SK-N-SH (cell line): Measurements from ENCODE around the gene NUDT14. TPM values are rescaled to one million over a fixed set of nuclear protein-coding genes. Genes with fewer than 3 reads are reported as not detected.

ENCODE experiments used
- CTCF ChIA-PET: fragments of 300-600, 350-600 bp; formaldehyde crosslinking; extraction: SDS; loops from one replicate; lab custom pipeline; 2021; lab: Yijun Ruan, JAX
- POLR2A ChIA-PET: fragments of 350-600 bp; sonication (Branson Sonifier 250); formaldehyde crosslinking; extraction: SDS; loops from one replicate; lab custom pipeline; 2020; ENCODE audit warnings: antibody characterized with exemption, inconsistent platforms; lab: Yijun Ruan, JAX
- DNase-seq: peaks from one replicate; pipeline ENCODE4 v3.0.0; 2012
- H2AFZ ChIP-seq: fragments of 200-600 bp; sonication (generic); 2 replicates; pipeline ENCODE4 v1.8.1; 2016; ENCODE audit warnings: antibody characterized with exemption, mild to moderate bottlenecking, low read depth
- H3F3A ChIP-seq: fragments of 200-600 bp; sonication (generic); replicated peaks from 2 replicates; pipeline ENCODE3; 2016; ENCODE audit warnings: antibody characterized with exemption, mild to moderate bottlenecking; ENCODE audit not compliant: insufficient read depth
- H3K27ac ChIP-seq, 2 experiments: fragments of 200-500 bp in 1 of 2; fragments of 200-600 bp in 1 of 2; sonication (Bioruptor generic) in 1 of 2; sonication (generic), shearing (Covaris generic) in 1 of 2; 2 replicates each; pipeline versions ENCODE4 v1.5.1 to v1.6.1; 2014 to 2016; ENCODE audit warnings: low read depth in 2 of 2, inconsistent platforms in 1 of 2, low read length in 1 of 2, mild to moderate bottlenecking in 1 of 2, mixed read lengths in 1 of 2
- H3K27me3 ChIP-seq: fragments of 200-600 bp; sonication (generic), shearing (Covaris generic); 2 replicates; pipeline ENCODE4 v1.6.1; 2016; ENCODE audit warnings: mixed run types; ENCODE audit not compliant: insufficient read depth
- H3K36me3 ChIP-seq, 2 experiments: fragments of 200-500 bp in 1 of 2; fragments of 200-600 bp in 1 of 2; sonication (Bioruptor generic) in 1 of 2; sonication (generic) in 1 of 2; replicated peaks in 1 of 2; 2 replicates each; pipeline versions ENCODE3 to v1.5.1; 2014 to 2016; ENCODE audit warnings: low read length in 1 of 2, mild to moderate bottlenecking in 1 of 2; ENCODE audit not compliant: insufficient read depth in 2 of 2, control insufficient read depth in 1 of 2
- H3K4me1 ChIP-seq, 2 experiments: fragments of 200-500 bp in 1 of 2; fragments of 200-600 bp in 1 of 2; sonication (Bioruptor generic) in 1 of 2; sonication (generic), shearing (Covaris generic) in 1 of 2; 2 replicates each; pipeline versions ENCODE4 v1.5.1 to v1.6.1; 2014 to 2016; ENCODE audit warnings: low read depth in 1 of 2, low read length in 1 of 2, mixed run types in 1 of 2; ENCODE audit not compliant: insufficient read depth in 2 of 2, control insufficient read depth in 1 of 2
- H3K4me2 ChIP-seq: fragments of 200-600 bp; sonication (generic), shearing (Covaris generic); 2 replicates; pipeline ENCODE4 v1.6.1; 2017; ENCODE audit warnings: mixed run types
- H3K4me3 ChIP-seq, 2 experiments: fragments of 200-500 bp in 1 of 2; fragments of 200-600 bp in 1 of 2; sonication (Bioruptor generic) in 1 of 2; sonication (generic), shearing (Covaris generic) in 1 of 2; 2 replicates each; pipeline versions ENCODE4 v1.5.1 to v1.8.1; 2014 to 2016; ENCODE audit warnings: low read depth in 2 of 2, inconsistent platforms in 1 of 2, low read length in 1 of 2, mild to moderate bottlenecking in 1 of 2, mixed read lengths in 1 of 2, moderate library complexity in 1 of 2
- H3K79me2 ChIP-seq: fragments of 200-600 bp; sonication (generic); 2 replicates; pipeline ENCODE4 v1.8.1; 2017; ENCODE audit warnings: mild to moderate bottlenecking; ENCODE audit not compliant: insufficient read depth
- H3K9ac ChIP-seq: fragments of 200-600 bp; sonication (generic); 2 replicates; pipeline ENCODE4 v1.6.1; 2017; ENCODE audit warnings: mixed run types
- H3K9me2 ChIP-seq: fragments of 200-600 bp; sonication (generic); 2 replicates; pipeline ENCODE4 v1.6.1; 2017; ENCODE audit warnings: mixed run types
- H3K9me3 ChIP-seq: fragments of 200-600 bp; sonication (generic); 2 replicates; pipeline ENCODE4 v1.6.1; 2017; ENCODE audit warnings: mixed run types, mild to moderate bottlenecking, moderate library complexity
- H4K20me1 ChIP-seq: fragments of 200-600 bp; sonication (generic); 2 replicates; pipeline ENCODE4 v1.6.1; 2017; ENCODE audit warnings: mild to moderate bottlenecking, mixed run types; ENCODE audit not compliant: insufficient read depth
- CTCF ChIP-seq: fragments of 200-600 bp; sonication (generic); IDR thresholded peaks from 2 replicates; pipeline ENCODE4 v1.6.1; 2017; ENCODE audit warnings: antibody characterized with exemption, mild to moderate bottlenecking, moderate library complexity
- ELF1 ChIP-seq: IDR thresholded peaks from 2 replicates; pipeline ENCODE4 v1.4.0; 2012
- EZH2phosphoT487 ChIP-seq: fragments of 200-600 bp; sonication (generic); IDR thresholded peaks from 2 replicates; pipeline ENCODE4 v1.6.1; 2017; ENCODE audit warnings: low read depth, mixed run types, mild to moderate bottlenecking, antibody characterized with exemption, moderate library complexity, borderline replicate concordance
- FOSL2 ChIP-seq: IDR thresholded peaks from 2 replicates; pipeline ENCODE4 v1.4.0; 2012; ENCODE audit warnings: low read depth, mild to moderate bottlenecking, moderate library complexity, borderline replicate concordance
- FOXJ3 ChIP-seq: sonication (generic); formaldehyde crosslinking; IDR thresholded peaks from 2 replicates; pipeline ENCODE4 v1.5.1; 2020; ENCODE audit warnings: mild to moderate bottlenecking, missing genetic modification reagents
- GABPA ChIP-seq: IDR thresholded peaks from 2 replicates; pipeline ENCODE4 v1.4.0; 2012; ENCODE audit warnings: low read depth, mild to moderate bottlenecking
- GATA2 ChIP-seq: sonication (generic); formaldehyde crosslinking; IDR thresholded peaks from 2 replicates; pipeline ENCODE4 v1.5.0; 2020; ENCODE audit warnings: mild to moderate bottlenecking, missing genetic modification reagents
- IRF3 ChIP-seq: fragments of 150-350 bp; IDR thresholded peaks from 2 replicates; pipeline ENCODE4 v1.6.1; 2016; ENCODE audit warnings: mild to moderate bottlenecking, low read depth, low read length
- MEF2A ChIP-seq: IDR thresholded peaks from 2 replicates; pipeline ENCODE4 v1.4.0; 2012; ENCODE audit warnings: low read depth, borderline replicate concordance
- MXI1 ChIP-seq: IDR thresholded peaks from 2 replicates; pipeline ENCODE4 v1.6.1; 2012; ENCODE audit warnings: mild to moderate bottlenecking, low read depth, low read length, improper control_type of control experiment
- NFIC ChIP-seq: IDR thresholded peaks from 2 replicates; pipeline ENCODE4 v1.4.0; 2012; ENCODE audit warnings: borderline replicate concordance
- PBX3 ChIP-seq: IDR thresholded peaks from 2 replicates; pipeline ENCODE4; 2012
- RCOR1 ChIP-seq: fragments of 150-350 bp; IDR thresholded peaks from 2 replicates; pipeline ENCODE4 v1.6.1; 2017; ENCODE audit warnings: antibody characterized with exemption, low read length
- RFX5 ChIP-seq: IDR thresholded peaks from 2 replicates; pipeline ENCODE4 v1.6.1; 2012; ENCODE audit warnings: mild to moderate bottlenecking, improper control_type of control experiment, low read length
- RXRA ChIP-seq: IDR thresholded peaks from 2 replicates; pipeline ENCODE4 v1.4.0; 2012; ENCODE audit warnings: low read depth, mild to moderate bottlenecking, borderline replicate concordance
- SIN3A ChIP-seq: IDR thresholded peaks from 2 replicates; pipeline ENCODE4 v1.6.1; 2012; ENCODE audit warnings: low read depth, mild to moderate bottlenecking, low read length, moderate library complexity, borderline replicate concordance
- SMC3 ChIP-seq: IDR thresholded peaks from 2 replicates; pipeline ENCODE4 v1.6.1; 2012; ENCODE audit warnings: low read depth, low read length, improper control_type of control experiment
- TAF1 ChIP-seq: IDR thresholded peaks from 2 replicates; pipeline ENCODE4 v1.6.1; 2012; ENCODE audit warnings: low read depth, mild to moderate bottlenecking, low read length, moderate library complexity, borderline replicate concordance
- USF2 ChIP-seq: fragments of 150-350 bp; IDR thresholded peaks from 2 replicates; pipeline ENCODE4 v1.6.1; 2017; ENCODE audit warnings: antibody characterized with exemption, low read length, low read depth, borderline replicate concordance
- YY1 ChIP-seq: IDR thresholded peaks from 2 replicates; pipeline ENCODE4 v1.4.0; 2012; ENCODE audit warnings: low read depth, mild to moderate bottlenecking
- ZBTB33 ChIP-seq: IDR thresholded peaks from 2 replicates; pipeline ENCODE4 v1.4.0; 2012; ENCODE audit warnings: low read depth, borderline replicate concordance
- WGBS: methylation state at CpG from one replicate; pipeline ENCODE4 v1.1.6; 2017; ENCODE audit warnings: low lambda C conversion rate; 5-methylcytosine and 5-hydroxymethylcytosine counted together
- polyA plus RNA-seq, 3 experiments: library from polyadenylated mRNA; depleted of rRNA; stranded (reverse); fragments of >200 nt; gene quantifications; 2 replicates each; pipeline ENCODE4 v1.2.3, GENCODE V29; 2012

The NUDT14 gene
- polyA plus RNA-seq, 1 of the 3 experiments (the other 2 are of a cell fraction): 18.4 TPM

- TF ChIP-seq PBX3 (no peak), FOSL2 (no peak), RXRA (no peak), TAF1 (no peak)
These were observed 28.3 kb downstream of the NUDT14 start (continued) for GRCh38 chr14:105152794-105153241.

- Histone ChIP-seq H3K27me3 (no peaks in the 10 kb centered on the region), H3K4me2 (no peak overlapping the region), H3K9me3 (no peaks in the 10 kb centered on the region), H3F3A (no peaks in the 10 kb centered on the region), H4K20me1 (no peaks in the 10 kb centered on the region), H3K4me3 (no peak overlapping the region), H3K9ac (no peak overlapping the region), H3K9me2 (no peaks in the 10 kb centered on the region), H2AFZ (no peak overlapping the region), H3K27ac (no peak overlapping the region), H3K79me2 (no peaks in the 10 kb centered on the region), H3K36me3 (no peaks in the 10 kb centered on the region), H3K4me1 (no peaks in the 10 kb centered on the region)
- no peak for DNase-seq
- WGBS: 66% methylated on average over 9 of the region's 44 CpGs
- POLR2A ChIA-PET: no interaction called here
- CTCF ChIA-PET: interaction anchor here (1.0 to 1.1 kb wide), 2 partner anchors 16 to 65 kb away, joined by 3 to 5 read pairs; partner anchors contain the start of gene JAG2
- TF ChIP-seq USF2 (no peak), SIN3A (no peak), EZH2phosphoT487 (no peak), CTCF (no peak), MXI1 (no peak), RFX5 (no peak), GABPA (no peak), RCOR1 (no peak), IRF3 (no peak), YY1 (no peak), ZBTB33 (no peak), ELF1 (no peak), GATA2 (CRISPR knock-in tag) (no peak), SMC3 (no peak), NFIC (no peak), MEF2A (no peak), FOXJ3 (CRISPR knock-in tag) (no peak), PBX3 (no peak)
These were observed 29.0 kb downstream of the NUDT14 start for GRCh38 chr14:105151838-105152793.
